ENCODE results near the gene CNOT3.

CNOT3 gene

GRCh38 chr19:54121259-54121658, 16.3 kb upstream of the CNOT3 start:
- no peak for DNase-seq (ENCODE audit: low read depth)

- no peak for DNase-seq (ENCODE audit: low read depth)
These were observed 13.9 kb upstream of the CNOT3 start for GRCh38 chr19:54123682-54124081.

GRCh38 chr19:54124393-54124792, 13.2 kb upstream of the CNOT3 start:
- DNase-seq (ENCODE audit: low read depth), result no peak

GRCh38 chr19:54125713-54126112, 11.8 kb upstream of the CNOT3 start:
- no peak for DNase-seq (ENCODE audit: low read depth)

GRCh38 chr19:54127688-54128440, 9.7 kb upstream of the CNOT3 start:
- no peak for DNase-seq (ENCODE audit: low read depth)

GRCh38 chr19:54128441-54128725, 9.2 kb upstream of the CNOT3 start:
- DNase-seq (ENCODE audit: low read depth), result no peak

- no peak for DNase-seq (ENCODE audit: low read depth)
These were observed 8.6 kb upstream of the CNOT3 start for GRCh38 chr19:54128796-54129616.

GRCh38 chr19:54129617-54129996, 8.0 kb upstream of the CNOT3 start:
- no peak for DNase-seq (ENCODE audit: low read depth)

GRCh38 chr19:54133312-54133956, 4.1 kb upstream of the CNOT3 start:
- no peak for DNase-seq (ENCODE audit: low read depth)

GRCh38 chr19:54133957-54134590, 3.5 kb upstream of the CNOT3 start:
- no peak for DNase-seq (ENCODE audit: low read depth)

GRCh38 chr19:54136086-54136863, 1.3 kb upstream of the CNOT3 start:
- DNase-seq (ENCODE audit: low read depth), result no peak

- peak; percentile 97 for DNase-seq (ENCODE audit: low read depth)
These were observed 481 bp upstream of the CNOT3 start for GRCh38 chr19:54136864-54137698.

- no peak for DNase-seq (ENCODE audit: low read depth)
These were observed 1.1 kb downstream of the CNOT3 start for GRCh38 chr19:54138489-54139256.

GRCh38 chr19:54141356-54141755, 3.8 kb downstream of the CNOT3 start:
- DNase-seq (ENCODE audit: low read depth), result no peak

GRCh38 chr19:54142166-54142780, 4.7 kb downstream of the CNOT3 start:
- no peak for DNase-seq (ENCODE audit: low read depth)

GRCh38 chr19:54145541-54146158, 8.1 kb downstream of the CNOT3 start:
- no peak for DNase-seq (ENCODE audit: low read depth)

GRCh38 chr19:54147676-54148075, 10.1 kb downstream of the CNOT3 start:
- DNase-seq (ENCODE audit: low read depth), result no peak

- no peak for DNase-seq (ENCODE audit: low read depth)
These were observed 10.6 kb downstream of the CNOT3 start for GRCh38 chr19:54148158-54148557.
